ENCODE measurements around the gene SNTG2.

- TF ChIP-seq POLR2A (IDR thresholded peaks at IDR 0.05) = no peak
- TF ChIP-seq, protein P1, sequence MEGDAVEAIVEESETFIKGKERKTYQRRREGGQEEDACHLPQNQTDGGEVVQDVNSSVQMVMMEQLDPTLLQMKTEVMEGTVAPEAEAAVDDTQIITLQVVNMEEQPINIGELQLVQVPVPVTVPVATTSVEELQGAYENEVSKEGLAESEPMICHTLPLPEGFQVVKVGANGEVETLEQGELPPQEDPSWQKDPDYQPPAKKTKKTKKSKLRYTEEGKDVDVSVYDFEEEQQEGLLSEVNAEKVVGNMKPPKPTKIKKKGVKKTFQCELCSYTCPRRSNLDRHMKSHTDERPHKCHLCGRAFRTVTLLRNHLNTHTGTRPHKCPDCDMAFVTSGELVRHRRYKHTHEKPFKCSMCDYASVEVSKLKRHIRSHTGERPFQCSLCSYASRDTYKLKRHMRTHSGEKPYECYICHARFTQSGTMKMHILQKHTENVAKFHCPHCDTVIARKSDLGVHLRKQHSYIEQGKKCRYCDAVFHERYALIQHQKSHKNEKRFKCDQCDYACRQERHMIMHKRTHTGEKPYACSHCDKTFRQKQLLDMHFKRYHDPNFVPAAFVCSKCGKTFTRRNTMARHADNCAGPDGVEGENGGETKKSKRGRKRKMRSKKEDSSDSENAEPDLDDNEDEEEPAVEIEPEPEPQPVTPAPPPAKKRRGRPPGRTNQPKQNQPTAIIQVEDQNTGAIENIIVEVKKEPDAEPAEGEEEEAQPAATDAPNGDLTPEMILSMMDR (IDR thresholded peaks at IDR 0.05) = no peak
These were observed 137.7 kb downstream of the SNTG2 start for GRCh38 chr2:1088192-1088860.
